Breast epithelium (tissue), 3 donors: Measurements from ENCODE around the gene BMP7.

Experiments
- CTCF ChIP-seq, 3 donors: fragments of 450-650 bp; IDR thresholded peaks; one replicate each; pipeline ENCODE4 v1.5.1; 2016 to 2017; ENCODE audit warnings: antibody characterized with exemption in 3 of 3, mild to moderate bottlenecking in 3 of 3, moderate library complexity in 3 of 3
- POLR2A ChIP-seq: fragments of 450-650 bp; IDR thresholded peaks from one replicate; pipeline ENCODE4 v1.6.1; 2016; ENCODE audit warnings: antibody characterized with exemption, mild to moderate bottlenecking, moderate library complexity
- POLR2AphosphoS5 ChIP-seq, 3 donors: sonication (generic); formaldehyde crosslinking; IDR thresholded peaks; one replicate each; pipeline ENCODE4 v1.6.1; 2017; ENCODE audit warnings: antibody characterized with exemption in 3 of 3

DNA sequence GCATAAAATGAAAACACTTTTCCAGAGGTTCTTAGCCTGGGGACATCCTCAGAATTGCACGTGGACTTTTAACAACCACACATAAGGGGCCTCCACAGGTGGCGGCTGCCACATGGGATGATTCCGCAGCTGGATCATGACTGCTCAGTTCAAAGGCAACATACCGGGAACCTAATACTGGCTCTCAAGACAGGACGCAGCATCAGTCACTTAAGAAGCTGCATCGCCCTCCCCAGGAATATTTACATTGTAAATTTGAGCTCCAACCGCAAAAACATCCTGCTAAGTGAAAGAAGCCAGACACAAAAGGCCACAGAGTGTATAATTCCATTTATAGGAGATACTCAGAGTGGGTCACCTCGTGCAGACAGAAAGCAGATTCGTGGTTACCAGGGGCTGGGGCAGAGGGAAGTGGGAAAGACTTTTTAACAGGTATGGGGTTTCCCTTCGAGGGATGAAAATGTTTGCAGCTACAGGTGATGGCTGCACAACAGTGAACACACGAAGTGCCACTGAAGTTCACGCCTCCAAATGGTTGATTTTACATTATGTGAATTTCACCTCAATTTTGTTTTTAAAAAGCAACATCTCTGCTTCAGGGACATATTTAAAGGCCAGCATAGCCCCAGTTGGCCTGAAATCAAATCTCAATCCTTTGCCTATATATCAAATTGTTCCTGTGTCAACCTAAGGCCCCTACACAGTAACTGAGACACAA is 141.5 kb downstream of the BMP7 start:
- TF ChIP-seq CTCF (IDR thresholded peaks at IDR 0.05) (no peak), POLR2A (no peak), POLR2AphosphoS5 (IDR thresholded peaks at IDR 0.05) (no peak)
